Stimulated activated CD4-positive, alpha-beta T cell treated with anti-CD3 and anti-CD28 coated beads, TNF-alpha, amount 100 ng/mL, for 48 hours (primary cell): ENCODE measurements around the gene OXCT1.
"Not testable (repeated sequence)": the region's sequence is repeated elsewhere in the genome, so short reads cannot be mapped to it uniquely, and the experiment has no call there.

Experiments
- DNase-seq, 3 donors: peaks; one replicate each; pipeline ENCODE4 v3.0.0-alpha.2; 2020; ENCODE audit warnings: low read depth in 3 of 3

Gene OXCT1

DNA sequence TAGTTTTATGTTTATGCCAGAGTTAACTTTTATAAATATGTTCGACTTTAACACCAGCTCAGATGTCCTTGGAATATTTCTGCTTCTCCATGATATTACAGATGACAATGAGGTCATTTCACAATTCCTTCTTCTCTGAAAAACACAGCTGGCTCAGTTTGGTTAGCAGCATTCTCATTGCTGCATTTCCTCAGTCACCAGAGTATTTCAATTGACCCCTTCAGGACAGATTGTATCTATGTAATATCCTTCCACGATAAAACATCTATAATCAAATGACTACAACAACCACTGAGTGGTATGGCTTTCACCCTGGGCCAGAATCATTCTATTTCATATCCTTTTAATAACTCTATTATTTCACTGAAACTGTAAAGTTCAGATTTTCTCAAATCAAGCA is 148.7 kb downstream of the OXCT1 start:
- no peak for DNase-seq

- no peak for DNase-seq
Observed at GRCh38 chr5:41716382-41716781, 153.8 kb downstream of the OXCT1 start.

GRCh38 chr5:41714446-41714845 is 155.8 kb downstream of the OXCT1 start:
- DNase-seq: not testable (repeated sequence)

- DNase-seq: no peak
Observed at GRCh38 chr5:41708604-41708940, 161.7 kb downstream of the OXCT1 start.

GRCh38 chr5:41707853-41708603 is 162.2 kb downstream of the OXCT1 start:
- no peak for DNase-seq

DNA sequence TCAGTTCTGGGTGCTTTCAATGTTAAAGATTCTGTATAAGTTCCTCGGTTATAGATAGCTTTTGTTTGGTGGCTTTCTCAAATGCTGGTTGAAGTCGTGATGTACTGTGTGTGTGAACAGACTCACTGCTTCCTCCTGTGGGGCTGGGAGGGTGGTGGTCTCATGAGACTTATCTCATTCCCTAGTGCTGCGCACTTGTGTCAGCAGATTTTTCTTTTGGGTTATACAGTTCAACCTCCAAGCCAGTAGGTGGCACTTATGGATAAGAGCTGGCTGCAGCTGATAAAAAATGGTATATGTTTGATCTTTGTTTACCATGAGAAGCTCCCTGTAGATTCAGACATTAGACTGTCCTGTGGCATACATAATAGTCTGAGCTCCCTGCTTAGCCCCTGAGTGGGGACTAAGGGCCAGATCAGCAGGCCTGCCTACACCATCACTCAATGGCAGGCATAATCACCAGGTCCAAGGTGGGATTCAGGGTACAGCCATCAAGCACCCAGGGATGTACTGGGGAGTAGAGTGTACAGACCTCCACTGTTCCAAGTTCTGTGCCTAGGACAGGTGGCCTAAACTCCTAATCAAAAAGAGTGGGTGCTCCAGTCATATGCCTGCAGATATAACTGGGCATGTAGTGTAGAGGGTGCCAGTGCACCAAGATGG is 174.2 kb downstream of the OXCT1 start:
- DNase-seq: no peak

DNA sequence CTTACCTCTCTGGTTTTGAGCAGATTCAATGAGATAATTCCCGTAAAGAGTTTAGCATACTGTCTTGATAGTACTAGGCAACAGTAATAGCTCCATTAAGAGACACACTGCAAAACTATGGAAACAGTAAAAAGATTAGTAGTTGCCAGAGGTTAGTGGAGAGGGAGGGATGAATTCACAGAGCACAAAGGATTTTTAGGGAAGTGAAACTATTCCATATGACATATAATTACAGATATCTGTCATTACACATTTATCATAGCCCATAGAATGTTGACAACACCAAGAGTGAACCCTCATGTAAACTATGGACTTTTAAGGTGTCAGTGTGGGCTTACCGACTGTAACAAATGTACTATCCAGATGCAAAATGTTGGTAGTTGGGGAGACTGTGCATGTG is 183.5 kb downstream of the OXCT1 start:
- DNase-seq: no peak

GRCh38 chr5:41686191-41686590 is 184.0 kb downstream of the OXCT1 start:
- DNase-seq: no peak

GRCh38 chr5:41683181-41683580 is 187.0 kb downstream of the OXCT1 start:
- DNase-seq: no peak

DNA sequence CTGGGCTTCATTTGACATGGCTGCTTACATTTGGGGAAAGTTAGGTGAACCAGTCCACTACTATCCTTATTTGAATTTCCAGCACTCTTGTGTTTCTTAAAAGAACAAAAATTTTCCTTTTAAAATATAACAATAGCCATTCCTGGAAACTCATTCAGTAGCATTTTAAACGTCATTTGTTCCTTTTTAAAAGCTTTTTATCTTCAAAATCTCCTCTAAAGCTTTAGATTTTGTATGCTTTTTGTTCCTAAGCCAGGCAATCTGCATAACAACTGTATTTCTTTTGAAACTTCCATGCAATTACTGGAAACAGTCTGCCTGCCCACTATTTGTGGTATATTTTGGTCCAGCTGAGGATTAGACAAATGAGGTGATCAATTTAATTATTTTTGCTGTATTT is 187.6 kb downstream of the OXCT1 start:
- no peak for DNase-seq

- DNase-seq: no peak
Observed at GRCh38 chr5:41681840-41682239, 188.4 kb downstream of the OXCT1 start.
